ENCODE measurements around the gene FAM171A1.
A peak's percentile ranks its signal among the peaks of the same experiment; 100 is the strongest.
"Not testable (repeated sequence)": the region's sequence is repeated elsewhere in the genome, so short reads cannot be mapped to it uniquely, and the experiment has no call there.

The FAM171A1 gene

GRCh38 chr10:15344256-15344875 lies 26.7 kb downstream of the FAM171A1 start:
- no peak overlapping the region; a peak in 2 of 20 replicates for H3K4me3 ChIP-seq
- peaks cover 0 to 12% (median 0%) of the 10 kb centered on the region in 11 experiments; a peak in 2 of 22 replicates for H3K36me3 ChIP-seq
- no peak for TF ChIP-seq Cebpa-rat (IDR thresholded peaks at IDR 0.05)
- peaks cover 0 to 10% (median 0%) of the 10 kb centered on the region in 11 experiments; a peak in 3 of 22 replicates for H4K20me1 ChIP-seq
- peak overlapping the region; percentile 51 to 81 (median 74) for H3K4me2 ChIP-seq
- peak overlapping the region in 9 of 11 experiments; percentile 52 to 85 (median 81); a peak in 18 of 22 replicates for H3K27ac ChIP-seq
- peak overlapping the region in 8 of 11 experiments; percentile 43 to 65 (median 60); a peak in 15 of 22 replicates for H3K9ac ChIP-seq
- peaks cover 27 to 54% (median 39%) of the 10 kb centered on the region in 10 experiments for H3K4me1 ChIP-seq
- no peaks in the 10 kb centered on the region; a peak in 1 of 22 replicates for H3K27me3 ChIP-seq
- H3K9me3 ChIP-seq (replicated peaks in 1 of 11), result no peaks in the 10 kb centered on the region

DNA sequence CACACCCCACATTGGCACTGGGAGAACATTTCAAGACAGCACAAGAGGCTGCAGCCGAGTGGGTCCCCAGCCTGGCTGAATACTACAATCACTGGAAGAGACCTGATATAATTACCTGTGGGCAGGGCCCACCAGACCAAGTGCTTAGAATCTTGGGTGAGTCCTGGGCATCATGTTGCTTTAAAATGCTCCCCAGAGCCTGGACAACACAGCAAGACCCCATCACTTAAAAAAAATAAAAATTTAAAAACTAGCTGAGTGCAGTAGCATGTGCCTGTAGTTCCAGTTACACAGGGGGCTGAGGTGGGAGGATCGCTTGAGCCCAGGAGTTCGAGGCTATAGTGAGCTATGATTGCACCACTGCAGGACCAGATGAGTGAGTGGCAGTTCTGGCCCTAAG lies 28.1 kb downstream of the FAM171A1 start:
- Histone ChIP-seq H3K27me3 (no peaks in the 10 kb centered on the region; a peak in 1 of 22 replicates), H3K4me2 (peak overlapping the region in 2 of 11 experiments; percentile 70 to 78; a peak in 2 of 22 replicates), H3K4me3 (no peak overlapping the region), H3K9me3 (replicated peaks in 1 of 11) (no peaks in the 10 kb centered on the region), H3K9ac (no peak overlapping the region), H3K4me1 (peaks cover 27 to 50% (median 36%) of the 10 kb centered on the region in 10 experiments), H3K27ac (peak overlapping the region in 6 of 11 experiments; percentile 24 to 85 (median 76); a peak in 9 of 22 replicates), H3K36me3 (peaks cover 0 to 12% (median 0%) of the 10 kb centered on the region in 11 experiments; a peak in 2 of 22 replicates), H4K20me1 (peaks cover 0 to under 1% (median 0%) of the 10 kb centered on the region in 11 experiments; a peak in 1 of 22 replicates)
- no peak for TF ChIP-seq Cebpa-rat (IDR thresholded peaks at IDR 0.05)

DNA sequence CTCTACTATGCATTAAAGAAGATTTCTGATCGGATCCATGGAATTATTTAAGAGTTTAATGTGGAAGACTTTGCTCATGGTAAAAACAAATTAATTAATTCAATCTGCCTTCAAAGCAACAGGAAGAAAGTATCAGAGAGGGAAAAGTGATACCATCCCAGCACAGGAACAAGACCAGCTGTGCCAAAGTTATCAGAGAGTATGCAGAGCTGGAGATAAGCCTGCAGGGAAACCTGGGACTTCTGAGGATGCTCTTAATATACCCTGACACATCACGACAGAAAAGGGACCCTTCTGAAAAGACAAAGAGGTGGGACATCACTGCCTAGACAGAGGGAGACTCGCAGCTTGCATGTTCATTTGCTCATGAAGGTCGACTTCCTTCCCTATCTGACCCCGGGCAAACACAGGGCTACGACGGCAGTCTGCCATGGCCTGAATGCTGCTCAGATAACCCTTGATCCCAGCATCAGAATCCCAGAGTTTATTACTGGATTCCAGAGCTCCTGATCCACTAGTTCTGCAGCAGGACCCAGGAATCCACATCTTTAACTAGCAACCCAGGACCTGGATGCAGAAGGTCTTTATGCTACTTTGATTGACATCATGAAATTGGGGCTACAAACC lies 29.5 kb downstream of the FAM171A1 start:
- Histone ChIP-seq H4K20me1 (no peaks in the 10 kb centered on the region), H3K4me3 (no peak overlapping the region), H3K4me2 (peak overlapping the region in 1 of 11 experiments; percentile 5; a peak in 1 of 22 replicates), H3K4me1 (peaks cover 27 to 48% (median 33%) of the 10 kb centered on the region in 10 experiments), H3K9ac (no peak overlapping the region), H3K36me3 (peaks cover 0 to 15% (median 0%) of the 10 kb centered on the region in 11 experiments; a peak in 3 of 22 replicates), H3K9me3 (replicated peaks in 1 of 11) (no peaks in the 10 kb centered on the region; a peak in 1 of 22 replicates), H3K27ac (no peak overlapping the region), H3K27me3 (no peaks in the 10 kb centered on the region; a peak in 1 of 22 replicates)
- no peak for TF ChIP-seq Cebpa-rat (IDR thresholded peaks at IDR 0.05)

- H3K9ac ChIP-seq, result no peak overlapping the region
- peaks cover 21 to 42% (median 27%) of the 10 kb centered on the region in 10 experiments for H3K4me1 ChIP-seq
- H3K9me3 ChIP-seq (replicated peaks in 1 of 11), result no peaks in the 10 kb centered on the region; a peak in 1 of 22 replicates
- H3K4me2 ChIP-seq, result no peak overlapping the region
- no peaks in the 10 kb centered on the region for H3K27me3 ChIP-seq
- no peaks in the 10 kb centered on the region; a peak in 1 of 22 replicates for H4K20me1 ChIP-seq
- peaks cover 0 to 10% (median 0%) of the 10 kb centered on the region in 11 experiments; a peak in 3 of 22 replicates for H3K36me3 ChIP-seq
- no peak overlapping the region for H3K4me3 ChIP-seq
- no peak for TF ChIP-seq Cebpa-rat (IDR thresholded peaks at IDR 0.05)
- H3K27ac ChIP-seq, result no peak overlapping the region
These were observed 31.2 kb downstream of the FAM171A1 start for GRCh38 chr10:15339892-15340291.

DNA sequence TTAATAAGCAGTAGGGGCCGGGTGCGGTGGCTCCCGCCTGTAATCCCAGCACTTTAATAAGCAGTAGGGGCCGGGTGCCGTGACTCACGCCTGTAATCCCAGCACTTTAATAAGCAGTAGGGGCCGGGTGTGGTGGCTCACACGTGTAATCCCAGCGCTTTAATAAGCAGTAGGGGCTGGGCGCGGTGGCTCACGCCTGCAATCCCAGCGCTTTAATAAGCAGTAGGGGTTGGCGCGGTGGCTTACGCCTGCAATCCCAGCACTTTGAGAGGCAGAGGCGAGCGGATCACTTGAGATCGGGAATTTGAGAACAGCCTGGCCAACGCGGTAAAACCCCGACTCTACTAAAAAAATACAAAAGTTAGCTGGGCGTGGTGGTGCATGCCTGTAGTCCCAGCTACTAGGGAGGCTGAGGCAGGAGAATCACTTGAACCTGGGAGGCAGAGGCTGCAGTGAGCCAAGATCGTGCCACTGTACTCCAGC lies 33.6 kb downstream of the FAM171A1 start:
- H3K4me2 ChIP-seq; H3K36me3 ChIP-seq; H3K27ac ChIP-seq; H4K20me1 ChIP-seq; H3K9me3 ChIP-seq (replicated peaks in 1 of 11); H3K27me3 ChIP-seq; H3K4me3 ChIP-seq; H3K9ac ChIP-seq: not testable (repeated sequence)
- H3K4me1 ChIP-seq, result peaks cover 5 to 21% (median 11%) of the 10 kb centered on the region in 10 experiments; a peak in 16 of 20 replicates

DNA sequence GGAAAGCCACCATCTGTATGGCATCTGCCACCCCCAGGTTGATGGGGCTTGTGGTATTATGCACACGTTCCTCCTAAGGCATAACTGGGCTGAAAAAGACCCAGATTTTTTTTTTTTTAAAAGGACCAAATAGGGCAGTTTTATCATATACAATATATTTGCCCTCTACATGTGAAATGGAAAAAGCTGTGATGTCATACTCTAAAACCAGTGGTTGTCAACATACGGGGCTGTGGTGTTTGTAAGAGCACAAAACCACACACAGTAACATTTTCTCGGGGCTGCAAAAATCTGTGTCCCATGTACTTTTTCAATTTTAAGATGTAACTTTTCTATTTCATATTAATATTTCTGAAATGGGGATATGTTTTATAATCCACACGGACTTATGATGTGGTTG lies 34.9 kb downstream of the FAM171A1 start:
- TF ChIP-seq Cebpa-rat (IDR thresholded peaks at IDR 0.05), result no peak
- Histone ChIP-seq H3K4me2 (peak overlapping the region in 5 of 11 experiments; percentile 3 to 24 (median 7); a peak in 4 of 22 replicates), H3K9me3 (replicated peaks in 1 of 11) (no peaks in the 10 kb centered on the region; a peak in 1 of 22 replicates), H3K27me3 (no peaks in the 10 kb centered on the region), H4K20me1 (no peaks in the 10 kb centered on the region; a peak in 1 of 22 replicates), H3K9ac (no peak overlapping the region), H3K36me3 (peaks cover 0 to 5% (median 0%) of the 10 kb centered on the region in 11 experiments; a peak in 3 of 22 replicates), H3K27ac (no peak overlapping the region), H3K4me1 (peaks cover 5 to 13% (median 9%) of the 10 kb centered on the region in 10 experiments; a peak in 14 of 20 replicates), H3K4me3 (no peak overlapping the region)

DNA sequence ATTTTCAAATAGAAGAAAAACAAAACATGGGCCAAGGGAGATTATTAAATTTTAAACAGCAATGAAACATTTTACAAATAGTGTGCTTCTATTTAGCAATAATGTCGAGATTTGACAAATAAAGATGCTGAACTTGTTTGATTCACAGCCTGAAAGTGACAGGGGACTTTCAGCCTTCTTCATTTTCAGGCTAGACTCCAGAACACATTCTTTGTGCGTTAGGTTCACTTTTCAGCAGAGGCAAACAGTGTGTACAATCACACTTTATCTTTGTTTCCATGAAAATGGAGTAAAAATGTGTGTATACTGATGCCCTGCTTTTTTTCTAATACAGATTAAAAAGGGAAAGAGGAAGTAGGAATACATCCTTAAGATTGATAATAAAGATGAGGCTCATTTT lies 35.6 kb downstream of the FAM171A1 start:
- no peaks in the 10 kb centered on the region for H3K27me3 ChIP-seq
- no peak for TF ChIP-seq Cebpa-rat (IDR thresholded peaks at IDR 0.05)
- H3K4me2 ChIP-seq, result peak overlapping the region in 1 of 11 experiments; percentile 23; a peak in 2 of 22 replicates

DNA sequence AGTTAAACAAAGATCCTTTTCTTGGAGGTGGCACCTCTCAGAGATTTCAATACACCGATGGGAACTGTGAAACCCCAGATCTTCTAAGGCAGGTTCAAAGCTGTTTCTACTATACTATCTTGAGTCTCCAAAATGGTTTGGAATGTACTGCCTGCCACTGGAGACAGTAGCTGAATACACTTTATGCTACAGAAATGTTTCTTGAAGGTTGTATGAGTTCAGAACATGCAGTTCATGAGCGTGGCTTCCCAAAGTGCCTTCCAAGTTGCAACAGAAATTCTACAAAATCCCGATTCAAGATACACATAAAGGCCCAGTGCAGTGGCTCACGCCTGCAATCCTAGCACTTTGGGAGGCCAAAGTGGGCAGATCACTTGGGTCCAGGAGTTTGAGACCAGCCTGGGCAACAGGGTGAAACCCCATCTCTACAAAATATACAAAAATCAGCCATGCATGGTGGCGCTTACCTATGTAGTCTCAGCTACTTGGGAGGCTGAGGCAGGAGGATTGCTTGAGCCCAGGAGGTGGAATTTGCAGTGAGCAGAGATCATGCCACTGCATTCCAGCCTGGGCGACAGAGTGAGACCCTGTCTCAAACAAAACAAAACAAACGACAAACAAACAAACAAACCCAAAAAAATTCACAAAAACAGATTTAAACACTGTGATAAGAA lies 36.3 kb downstream of the FAM171A1 start:
- H3K4me3 ChIP-seq, result no peak overlapping the region
- H3K4me1 ChIP-seq, result peaks cover 5 to 13% (median 9%) of the 10 kb centered on the region in 10 experiments; a peak in 14 of 20 replicates
- no peak overlapping the region for H3K4me2 ChIP-seq
- no peaks in the 10 kb centered on the region for H3K27me3 ChIP-seq
- no peak overlapping the region for H3K9ac ChIP-seq
- peaks cover 0 to 5% (median 0%) of the 10 kb centered on the region in 11 experiments; a peak in 3 of 22 replicates for H3K36me3 ChIP-seq
- TF ChIP-seq Cebpa-rat (IDR thresholded peaks at IDR 0.05), result no peak
- H3K27ac ChIP-seq, result no peak overlapping the region
- H3K9me3 ChIP-seq (replicated peaks in 1 of 11), result no peaks in the 10 kb centered on the region; a peak in 1 of 22 replicates
- peaks cover 0 to 9% (median 0%) of the 10 kb centered on the region in 11 experiments; a peak in 2 of 22 replicates for H4K20me1 ChIP-seq

More for the DNA sequence above, 35.6 kb downstream of the FAM171A1 start:
- Histone ChIP-seq H4K20me1 (peaks cover 0 to 2% (median 0%) of the 10 kb centered on the region in 11 experiments; a peak in 2 of 22 replicates), H3K36me3 (peaks cover 0 to 5% (median 0%) of the 10 kb centered on the region in 11 experiments; a peak in 3 of 22 replicates), H3K4me3 (no peak overlapping the region), H3K4me1 (peaks cover 5 to 13% (median 9%) of the 10 kb centered on the region in 10 experiments; a peak in 14 of 20 replicates), H3K9me3 (replicated peaks in 1 of 11) (no peaks in the 10 kb centered on the region; a peak in 1 of 22 replicates), H3K9ac (no peak overlapping the region), H3K27ac (no peak overlapping the region)

All from BLaER1 treated with 17β-estradiol and CSF1 and Interleukin-3, amounts not matched to agents 10 nM and 100 nM (cell line).